PC-3 (cell line): ENCODE data around the gene TCHP. TPM values are rescaled to one million over a fixed set of nuclear protein-coding genes. Genes with fewer than 3 reads are reported as not detected.

ENCODE experiments used
- ATAC-seq: fragments of 200-7000 bp; cut with Tn5 transposase; 2 replicates; pipeline ENCODE4 v1.9.1; 2020; ENCODE audit warnings: mild to moderate bottlenecking, moderate library complexity
- BruUV-seq: library from RNA; stranded (reverse); fragments of 400-500 nt; replicated peaks from 2 replicates; lab custom pipeline; 2021; lab: Mats Ljungman, UMichigan
- CTCF ChIA-PET: fragments of 300-600 bp; sonication (Branson Sonifier 250); formaldehyde crosslinking; loops from one replicate; lab custom pipeline; 2022; ENCODE audit warnings: antibody characterized with exemption; lab: Charles Lee
- POLR2A ChIA-PET: fragments of 300-600 bp; sonication (Branson Sonifier 250); formaldehyde crosslinking; loops from one replicate; lab custom pipeline; 2022; ENCODE audit warnings: antibody characterized with exemption; ENCODE audit not compliant: unreplicated experiment; lab: Charles Lee
- DNase-seq: peaks from one replicate; pipeline ENCODE4 v3.0.0-alpha.2; 2015
- H2AFZ ChIP-seq: fragments of 300-600 bp; sonication (generic); 2 replicates; pipeline ENCODE4 v1.6.0; 2016; ENCODE audit warnings: antibody characterized with exemption, low read length
- H3F3A ChIP-seq: fragments of 300-600 bp; sonication (generic); one replicate; pipeline ENCODE4 v1.6.0; 2017; ENCODE audit warnings: antibody characterized with exemption, low read length, control low read depth, mild to moderate bottlenecking; ENCODE audit not compliant: unreplicated experiment
- H3K27ac ChIP-seq: fragments of 300-600 bp; sonication (generic); 2 replicates; pipeline ENCODE4 v1.5.1; 2016; ENCODE audit warnings: mild to moderate bottlenecking, low read length
- H3K27me3 ChIP-seq: fragments of 300-600 bp; sonication (generic); 2 replicates; pipeline ENCODE4 v1.6.1; 2016; ENCODE audit warnings: low read length, mixed read lengths
- H3K36me3 ChIP-seq: fragments of 300-600 bp; sonication (generic); 2 replicates; pipeline ENCODE4 v1.6.1; 2016; ENCODE audit warnings: low read depth, mixed run types, low read length, mixed read lengths
- H3K4me1 ChIP-seq: fragments of 300-600 bp; sonication (generic); 2 replicates; pipeline ENCODE4 v1.5.1; 2016; ENCODE audit warnings: low read length; ENCODE audit not compliant: insufficient read depth
- H3K4me2 ChIP-seq: fragments of 300-600 bp; sonication (generic); 2 replicates; pipeline ENCODE4 v1.6.0; 2016; ENCODE audit warnings: low read length
- H3K4me3 ChIP-seq: fragments of 300-600 bp; sonication (generic); 2 replicates; pipeline ENCODE4 v1.5.1; 2016; ENCODE audit warnings: mild to moderate bottlenecking, low read length, mixed read lengths
- H3K79me2 ChIP-seq: fragments of 300-600 bp; sonication (generic); 2 replicates; pipeline ENCODE4 v1.6.1; 2017; ENCODE audit warnings: low read length, mixed read lengths
- H3K9ac ChIP-seq: fragments of 300-600 bp; sonication (generic); 2 replicates; pipeline ENCODE4 v1.6.0; 2016; ENCODE audit warnings: mild to moderate bottlenecking, low read length
- H3K9me2 ChIP-seq: fragments of 300-600 bp; sonication (generic); replicated peaks from 2 replicates; pipeline ENCODE4 v1.6.1; 2016; ENCODE audit warnings: mixed run types, low read length, mixed read lengths
- H3K9me3 ChIP-seq: fragments of 300-600 bp; sonication (generic); 2 replicates; pipeline ENCODE4 v1.6.1; 2016; ENCODE audit warnings: low read length, mixed read lengths
- H4K20me1 ChIP-seq: fragments of 300-600 bp; sonication (generic); 2 replicates; pipeline ENCODE4 v1.6.1; 2016; ENCODE audit warnings: low read length, mixed read lengths
- EZH2 ChIP-seq: fragments of 300-600 bp; sonication (generic); IDR thresholded peaks from one replicate; pipeline ENCODE4 v1.6.1; 2017; ENCODE audit warnings: antibody characterized with exemption, mild to moderate bottlenecking, low read length; ENCODE audit not compliant: unreplicated experiment
- EZH2phosphoT487 ChIP-seq: fragments of 300-600 bp; sonication (generic); IDR thresholded peaks from 2 replicates; pipeline ENCODE4 v1.6.1; 2018; ENCODE audit warnings: mild to moderate bottlenecking, antibody characterized with exemption, low read length, borderline replicate concordance
- intact Hi-C: fragments of 100-400 bp; cut with micrococcal nuclease; formaldehyde crosslinking; loops from 2 replicates; pipeline ENCODE4 v1.9.0; 2023
- total RNA-seq: library from RNA; depleted of rRNA; stranded (reverse); fragments of >200 nt; gene quantifications from 2 replicates; pipeline ENCODE4 v1.2.3, GENCODE V29; 2014
- TF ChIP-seq, protein P1 (sequence below): fragments of 300-600 bp; sonication (generic); conservative IDR thresholded peaks from 2 replicates; pipeline ENCODE4 v1.5.1; 2017; ENCODE audit warnings: antibody characterized with exemption, low read depth, mild to moderate bottlenecking, low read length

Gene TCHP
- total RNA-seq, 1 experiment from 2014 or later: 21.6 TPM

- no peak overlapping the region for H3K27ac ChIP-seq
- BruUV-seq: no TSS peak
Observed at GRCh38 chr12:109868182-109869051, 31.7 kb upstream of the TCHP start.

DNA sequence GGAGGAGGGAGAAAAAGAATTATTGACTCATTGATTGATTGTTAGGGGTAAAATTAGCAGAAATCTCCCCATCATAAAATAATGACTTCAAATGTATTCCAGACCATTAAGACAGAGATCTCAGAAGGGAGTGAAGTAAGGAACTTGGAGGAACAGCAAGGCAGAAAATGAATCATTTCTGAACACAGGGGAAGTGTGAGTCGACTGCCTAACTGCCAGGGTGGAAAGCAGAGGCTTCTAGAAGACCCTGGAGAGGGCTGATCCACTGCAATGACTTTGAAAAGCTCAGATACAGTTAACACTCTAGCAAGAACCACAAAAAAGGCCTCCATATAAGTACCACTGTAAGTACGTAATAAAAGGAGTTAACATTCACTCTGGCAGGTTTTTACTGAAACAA is 29.4 kb upstream of the TCHP start:
- no peak overlapping the region for H3K4me2 ChIP-seq
- H3K9me2 ChIP-seq: no peaks in the 10 kb centered on the region
- no peaks in the 10 kb centered on the region for H3K27me3 ChIP-seq
- H3K9me3 ChIP-seq: no peaks in the 10 kb centered on the region
- no peak overlapping the region for H3K9ac ChIP-seq
- no peak overlapping the region for H3K27ac ChIP-seq
- ChIA-PET CTCF (no interaction called here), POLR2A (no interaction called here)
- DNase-seq (no peak), ATAC-seq (no peak; the same call in 1 of the 2 replicates)
- H2AFZ ChIP-seq: no peak overlapping the region
- H3F3A ChIP-seq: no peaks in the 10 kb centered on the region
- peaks cover 12% of the 10 kb centered on the region for H3K4me1 ChIP-seq
- H3K79me2 ChIP-seq: peaks cover 28% of the 10 kb centered on the region
- intact Hi-C loops: no loop called here
- TF ChIP-seq, protein P1, sequence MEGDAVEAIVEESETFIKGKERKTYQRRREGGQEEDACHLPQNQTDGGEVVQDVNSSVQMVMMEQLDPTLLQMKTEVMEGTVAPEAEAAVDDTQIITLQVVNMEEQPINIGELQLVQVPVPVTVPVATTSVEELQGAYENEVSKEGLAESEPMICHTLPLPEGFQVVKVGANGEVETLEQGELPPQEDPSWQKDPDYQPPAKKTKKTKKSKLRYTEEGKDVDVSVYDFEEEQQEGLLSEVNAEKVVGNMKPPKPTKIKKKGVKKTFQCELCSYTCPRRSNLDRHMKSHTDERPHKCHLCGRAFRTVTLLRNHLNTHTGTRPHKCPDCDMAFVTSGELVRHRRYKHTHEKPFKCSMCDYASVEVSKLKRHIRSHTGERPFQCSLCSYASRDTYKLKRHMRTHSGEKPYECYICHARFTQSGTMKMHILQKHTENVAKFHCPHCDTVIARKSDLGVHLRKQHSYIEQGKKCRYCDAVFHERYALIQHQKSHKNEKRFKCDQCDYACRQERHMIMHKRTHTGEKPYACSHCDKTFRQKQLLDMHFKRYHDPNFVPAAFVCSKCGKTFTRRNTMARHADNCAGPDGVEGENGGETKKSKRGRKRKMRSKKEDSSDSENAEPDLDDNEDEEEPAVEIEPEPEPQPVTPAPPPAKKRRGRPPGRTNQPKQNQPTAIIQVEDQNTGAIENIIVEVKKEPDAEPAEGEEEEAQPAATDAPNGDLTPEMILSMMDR: no peak
- TF ChIP-seq EZH2 (no peak), EZH2phosphoT487 (no peak)
- no peak overlapping the region for H3K4me3 ChIP-seq
- peaks cover 5% of the 10 kb centered on the region; the same call in 1 of the 2 replicates for H3K36me3 ChIP-seq
- no TSS peak for BruUV-seq
- no peaks in the 10 kb centered on the region; the same call in 1 of the 2 replicates for H4K20me1 ChIP-seq

More at GRCh38 chr12:109868182-109869051, 31.7 kb upstream of the TCHP start:
- H3K79me2 ChIP-seq: peaks cover 12% of the 10 kb centered on the region
- no peaks in the 10 kb centered on the region for H3K9me3 ChIP-seq
- H3K4me2 ChIP-seq: no peak overlapping the region
- H3K9me2 ChIP-seq: no peaks in the 10 kb centered on the region
- intact Hi-C loops: no loop called here
- no peak overlapping the region for H3K9ac ChIP-seq
- no peak overlapping the region for H2AFZ ChIP-seq
- no peaks in the 10 kb centered on the region for H3F3A ChIP-seq
- no peak for TF ChIP-seq EZH2
- TF ChIP-seq EZH2phosphoT487: no peak
- TF ChIP-seq, protein P1: no peak
- DNase-seq: no peak
- ChIA-PET POLR2A (no interaction called here), CTCF (interaction anchor here (0.7 to 0.9 kb wide), 2 partner anchors 15 to 17 kb away, joined by 3 to 4 read pairs; no protein-coding TSS in a partner anchor)
- peaks cover 5% of the 10 kb centered on the region; the same call in 1 of the 2 replicates for H3K36me3 ChIP-seq
- peaks cover 19% of the 10 kb centered on the region for H3K4me1 ChIP-seq
- peak; percentile 62 for ATAC-seq
- H3K27me3 ChIP-seq: no peaks in the 10 kb centered on the region
- no peak overlapping the region for H3K4me3 ChIP-seq
- no peaks in the 10 kb centered on the region for H4K20me1 ChIP-seq
